HG03520 (cell line): ENCODE data around the gene KIF25.
"Not testable (repeated sequence)": the region's sequence is repeated elsewhere in the genome, so short reads cannot be mapped to it uniquely, and the experiment has no call there.

Source experiments
- ATAC-seq: cut with Tn5 transposase; IDR thresholded peaks from one replicate; pipeline ENCODE4 v1.9.1; 2021; ENCODE audit warnings: mild to moderate bottlenecking, moderate library complexity; ENCODE audit not compliant: unreplicated experiment

Gene KIF25

DNA sequence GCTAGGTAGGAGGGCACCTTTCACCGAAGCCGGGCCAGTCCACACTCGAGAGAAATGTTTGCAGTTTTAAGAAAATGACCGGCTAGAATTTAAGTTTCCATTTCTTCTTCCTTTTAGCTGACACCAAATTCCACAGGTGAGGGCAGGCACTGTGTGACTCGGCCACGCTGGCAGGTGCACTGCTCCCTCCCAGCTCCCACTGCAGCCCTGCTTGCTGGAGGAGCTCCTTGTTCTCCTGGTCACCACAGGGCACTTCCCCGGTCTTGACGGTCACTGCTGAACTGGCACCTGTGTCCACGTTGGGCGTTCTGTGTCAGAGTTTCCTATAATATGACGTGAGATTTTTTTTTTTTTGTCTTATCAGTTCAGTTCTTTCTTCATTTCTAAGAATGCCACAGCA, 3.6 kb upstream of the KIF25 start:
- ATAC-seq = no peak

- no peak for ATAC-seq
Measured at GRCh38 chr6:167995302-167995701, 2.2 kb upstream of the KIF25 start.

DNA sequence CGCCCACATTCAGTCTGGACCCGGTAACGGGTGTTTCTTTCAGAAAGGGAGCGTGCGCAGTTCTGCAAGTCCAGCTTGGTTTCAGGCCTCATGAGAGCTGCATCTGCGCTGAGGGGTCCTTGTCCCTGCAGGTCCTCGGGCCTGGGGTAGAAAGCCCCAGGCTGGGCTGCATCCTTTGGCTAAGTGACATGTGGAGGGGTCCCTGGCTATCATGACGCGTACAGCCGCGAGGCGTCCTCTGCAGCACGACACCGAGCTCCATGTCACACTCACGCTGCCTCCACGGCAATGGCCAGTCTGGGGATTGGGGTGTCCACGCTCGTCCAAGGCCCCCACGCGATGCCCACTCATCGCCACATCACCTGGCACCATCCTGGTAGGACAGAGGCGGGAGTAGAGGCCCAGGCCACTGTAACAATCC, 1.7 kb upstream of the KIF25 start:
- no peak for ATAC-seq

DNA sequence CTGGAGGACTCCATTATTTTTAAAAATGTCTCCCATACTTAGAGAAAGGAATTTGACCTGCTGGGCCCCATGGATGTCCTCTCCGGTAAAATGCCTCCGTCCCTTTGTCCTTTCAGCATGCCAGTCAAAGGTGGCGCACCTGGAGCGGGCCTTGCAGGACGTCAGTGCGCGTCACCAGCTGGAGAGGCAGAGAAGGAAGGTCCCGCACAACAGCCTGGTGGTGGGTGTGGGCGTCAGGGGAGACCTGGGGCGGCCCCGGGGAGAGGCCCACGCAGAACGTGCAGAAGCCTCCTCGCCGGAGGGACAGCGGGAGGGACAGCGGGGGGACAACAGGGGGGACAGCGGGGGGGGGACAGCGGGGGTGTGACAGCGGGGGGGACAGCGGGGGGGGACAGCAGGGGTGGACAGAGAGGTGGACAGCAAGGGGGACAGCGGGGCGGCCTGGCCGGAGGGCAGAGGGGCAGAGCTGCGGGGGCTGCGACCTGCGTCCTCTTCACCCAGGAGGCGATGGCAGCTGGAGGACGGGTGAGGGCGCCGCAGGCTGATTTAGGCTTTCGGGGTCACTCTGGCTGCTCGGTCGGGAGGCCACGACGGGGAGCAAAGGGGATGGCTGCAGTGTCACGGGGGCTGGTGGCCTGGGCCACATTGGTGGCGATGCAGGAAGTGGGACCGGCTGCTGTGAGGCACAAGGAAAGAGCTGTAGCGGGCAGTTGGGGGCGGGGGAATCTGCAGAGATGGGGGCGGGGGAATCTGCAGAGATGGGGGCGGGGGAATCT, 859 bp upstream of the KIF25 start:
- ATAC-seq = no peak

DNA sequence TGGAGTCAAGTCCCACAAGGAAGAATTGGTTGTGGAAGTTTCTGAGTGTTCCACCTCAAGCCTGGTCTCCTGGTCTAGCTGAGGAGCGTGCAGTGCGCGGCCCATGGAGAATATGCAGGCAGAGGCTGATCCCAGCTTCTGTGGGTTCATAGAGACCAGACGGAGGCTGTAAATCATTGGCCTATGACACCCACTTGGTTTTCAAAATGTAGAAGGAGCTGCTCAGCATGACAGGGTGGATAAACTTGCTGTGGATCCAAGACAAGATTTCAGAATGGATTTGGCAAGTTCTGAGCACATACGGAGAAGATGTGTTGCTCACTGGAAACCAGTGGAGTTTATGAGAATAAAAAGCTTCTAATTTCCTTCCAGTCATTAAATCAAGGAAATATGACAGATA, 744 bp downstream of the KIF25 start:
- no peak for ATAC-seq

GRCh38 chr6:168000198-168001028, 2.9 kb downstream of the KIF25 start:
- ATAC-seq = no peak

- ATAC-seq = no peak
Measured at GRCh38 chr6:168001029-168001332, 3.5 kb downstream of the KIF25 start.

- ATAC-seq = not testable (repeated sequence)
Measured at GRCh38 chr6:168001514-168001913, 4.0 kb downstream of the KIF25 start.

- no peak for ATAC-seq
Measured at GRCh38 chr6:168002804-168003203, 5.3 kb downstream of the KIF25 start.

GRCh38 chr6:168004023-168004422, 6.6 kb downstream of the KIF25 start:
- ATAC-seq = no peak

- ATAC-seq = no peak
Measured at GRCh38 chr6:168004945-168005344, 7.5 kb downstream of the KIF25 start.

DNA sequence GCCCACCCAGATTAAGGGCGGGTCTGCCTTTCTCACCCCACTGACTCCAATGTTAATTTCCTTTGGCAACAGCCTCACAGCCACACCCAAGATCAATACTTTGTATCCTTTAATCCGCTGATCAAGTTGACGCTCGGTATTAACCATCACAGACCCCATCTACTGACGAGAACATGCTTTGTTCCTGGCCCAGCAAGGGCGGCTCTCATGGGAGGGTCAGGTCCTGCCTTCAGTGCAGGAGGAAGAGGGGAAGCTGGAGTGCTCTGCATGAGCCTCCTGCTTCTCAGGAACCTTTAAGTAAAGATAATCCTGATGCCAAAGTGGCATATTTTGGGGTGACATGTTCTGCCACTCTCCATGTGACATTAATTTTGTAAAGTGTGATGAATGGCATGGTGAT, 8.3 kb downstream of the KIF25 start:
- no peak for ATAC-seq

DNA sequence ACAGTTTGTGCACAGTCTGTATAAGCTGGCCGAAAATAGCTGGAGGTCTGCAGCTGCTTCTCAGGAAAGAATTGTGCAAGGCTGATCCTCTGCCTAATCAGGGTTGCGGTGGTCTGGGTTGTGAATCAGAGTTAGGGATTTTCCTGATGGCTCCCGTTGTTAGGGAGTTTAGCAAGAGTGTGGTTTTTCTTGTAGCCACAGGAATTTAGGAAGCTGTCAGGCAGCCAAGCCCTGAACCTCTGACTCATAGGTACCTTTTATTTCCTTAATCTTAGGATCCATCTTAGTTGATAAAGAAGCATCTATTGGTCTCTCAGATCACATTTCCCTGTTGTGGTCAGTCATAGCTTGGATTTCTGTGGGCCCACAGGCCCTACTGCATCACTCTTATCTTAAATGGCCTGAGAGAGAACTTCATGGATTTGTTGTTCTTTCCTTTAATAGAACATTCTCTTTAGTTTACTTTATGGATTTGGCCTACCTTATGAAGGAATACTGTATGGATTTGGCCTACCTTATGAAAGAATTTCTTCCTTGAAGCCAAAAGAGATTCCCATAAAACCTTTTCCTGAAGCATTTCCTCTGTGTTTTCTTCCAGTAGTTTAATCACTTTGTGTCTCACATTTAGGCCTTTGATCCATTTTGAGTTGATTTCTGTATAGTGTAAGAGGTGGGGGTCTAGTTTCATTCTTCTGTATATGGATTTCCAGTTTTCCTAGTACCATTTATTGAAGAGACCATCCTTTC, 10.3 kb downstream of the KIF25 start:
- ATAC-seq = no peak

DNA sequence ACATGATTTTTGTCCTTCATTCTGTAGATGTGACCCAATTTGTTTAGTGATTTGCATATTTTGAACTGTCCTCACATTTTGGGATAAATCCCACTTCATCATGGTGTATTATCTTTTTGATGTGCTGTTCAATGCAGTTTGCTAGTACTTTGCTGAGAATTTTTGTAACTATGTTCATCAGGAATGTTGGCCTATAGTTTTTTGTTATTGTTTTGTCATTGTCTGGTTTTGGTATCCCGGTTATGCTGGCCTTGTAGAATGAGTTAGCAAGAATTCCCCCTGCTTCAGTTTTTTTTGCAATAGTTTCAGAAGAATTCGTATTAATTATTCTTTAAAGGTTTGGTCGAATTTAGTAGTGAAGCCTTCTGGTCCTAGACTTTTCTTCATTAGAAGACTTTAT, 11.9 kb downstream of the KIF25 start:
- ATAC-seq = no peak

GRCh38 chr6:168011291-168011690, 13.8 kb downstream of the KIF25 start:
- no peak for ATAC-seq

- ATAC-seq = no peak
Measured at GRCh38 chr6:168012431-168013249, 15.2 kb downstream of the KIF25 start.

- ATAC-seq = no peak
Measured at GRCh38 chr6:168013250-168013915, 15.9 kb downstream of the KIF25 start.

- ATAC-seq = no peak
Measured at GRCh38 chr6:168014428-168014827, 17.0 kb downstream of the KIF25 start.

DNA sequence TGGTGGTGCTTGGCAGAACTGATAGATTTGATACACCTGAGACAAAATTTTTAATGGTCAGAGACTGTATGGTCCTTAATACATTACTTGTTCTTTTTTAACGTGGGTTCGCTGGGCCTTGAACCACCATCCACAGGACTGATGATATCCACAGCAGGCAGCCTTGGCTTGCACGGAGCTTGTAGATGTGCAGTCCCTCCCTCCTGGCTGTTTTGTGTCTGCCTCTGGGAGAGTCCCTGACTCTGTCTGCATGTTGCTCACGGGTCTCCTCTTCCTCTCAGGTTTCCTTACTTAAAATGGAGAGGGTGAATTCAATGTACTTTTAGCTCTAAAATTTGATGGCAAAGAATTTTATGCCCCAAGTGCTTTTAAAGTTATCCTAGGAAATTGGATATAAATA, 17.5 kb downstream of the KIF25 start:
- ATAC-seq = no peak

DNA sequence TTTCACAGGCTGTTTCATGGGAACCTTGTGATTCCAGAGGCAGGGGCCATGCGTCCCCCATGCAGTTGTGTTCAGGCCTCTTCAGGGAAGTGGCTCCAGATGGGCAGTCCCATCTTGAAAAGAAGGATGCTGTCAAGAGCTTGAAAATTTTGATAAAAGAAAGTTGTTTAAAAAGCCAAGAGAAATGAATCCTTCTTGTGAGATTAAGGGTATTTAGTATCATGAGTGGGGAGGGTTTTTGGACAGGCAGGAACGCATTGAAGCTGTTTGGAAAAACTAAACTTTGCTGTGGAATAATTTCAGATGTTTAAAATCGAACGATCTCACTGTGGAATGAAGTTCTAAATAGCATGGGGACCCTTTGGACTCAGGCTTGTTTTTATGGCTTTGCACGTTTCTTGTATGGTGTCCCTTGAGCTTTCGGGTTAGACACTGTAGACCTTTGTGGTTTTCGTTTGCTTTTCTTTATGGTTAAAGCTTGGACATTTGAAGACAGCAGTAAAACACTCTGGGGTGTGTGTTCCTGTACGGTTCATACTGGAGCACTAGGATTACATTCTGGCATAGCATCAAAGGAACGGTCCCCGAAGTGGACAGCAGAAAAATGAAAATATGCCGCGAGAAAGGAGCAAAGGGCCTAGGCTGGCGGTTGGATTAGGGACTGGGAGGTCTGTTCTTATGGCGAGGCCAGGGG, 18.2 kb downstream of the KIF25 start:
- no peak for ATAC-seq
